ENCODE data around the gene PREX1.

PREX1 gene

GRCh38 chr20:48706116-48706656 lies 121.6 kb downstream of the PREX1 start:
- no peaks in the 10 kb centered on the region for H3K27me3 ChIP-seq (ENCODE audit: control insufficient read depth in 2 of 2, insufficient read depth in 2 of 2, low read length in 2 of 2)
- H3K27ac ChIP-seq (ENCODE audit: low read depth in 2 of 2, low read length in 2 of 2), result no peak overlapping the region
- H3K9ac ChIP-seq (ENCODE audit: low read depth in 1 of 2, low read length in 2 of 2), result no peak overlapping the region
- peaks cover 0 to 4% of the 10 kb centered on the region in 2 donors for H3K4me1 ChIP-seq (ENCODE audit: control insufficient read depth in 2 of 2, insufficient read depth in 2 of 2, low read length in 2 of 2)
- H3K36me3 ChIP-seq (ENCODE audit: control insufficient read depth in 2 of 2, insufficient read depth in 2 of 2, low read length in 2 of 2), result peaks cover 0 to 4% of the 10 kb centered on the region in 2 donors
- no peak overlapping the region for H3K4me3 ChIP-seq (ENCODE audit: low read length in 2 of 2)
- no peaks in the 10 kb centered on the region for H3K9me3 ChIP-seq (ENCODE audit: control insufficient read depth in 2 of 2, low read length in 2 of 2)

- no peak overlapping the region for H3K4me3 ChIP-seq (ENCODE audit: low read length in 2 of 2)
- H3K36me3 ChIP-seq (ENCODE audit: control insufficient read depth in 2 of 2, insufficient read depth in 2 of 2, low read length in 2 of 2), result peaks cover 2 to 4% of the 10 kb centered on the region in 2 donors
- H3K27me3 ChIP-seq (ENCODE audit: control insufficient read depth in 2 of 2, insufficient read depth in 2 of 2, low read length in 2 of 2), result no peaks in the 10 kb centered on the region
- H3K4me1 ChIP-seq (ENCODE audit: control insufficient read depth in 2 of 2, insufficient read depth in 2 of 2, low read length in 2 of 2), result peaks cover 0 to 4% of the 10 kb centered on the region in 2 donors
- H3K27ac ChIP-seq (ENCODE audit: low read depth in 2 of 2, low read length in 2 of 2), result no peak overlapping the region
- H3K9me3 ChIP-seq (ENCODE audit: control insufficient read depth in 2 of 2, low read length in 2 of 2), result no peaks in the 10 kb centered on the region
- no peak overlapping the region for H3K9ac ChIP-seq (ENCODE audit: low read depth in 1 of 2, low read length in 2 of 2)
These were observed 122.3 kb downstream of the PREX1 start for GRCh38 chr20:48705240-48706115.

GRCh38 chr20:48704761-48705160 lies 123.0 kb downstream of the PREX1 start:
- H3K27ac ChIP-seq (ENCODE audit: low read depth in 2 of 2, low read length in 2 of 2), result no peak overlapping the region
- H3K27me3 ChIP-seq (ENCODE audit: control insufficient read depth in 2 of 2, insufficient read depth in 2 of 2, low read length in 2 of 2), result no peaks in the 10 kb centered on the region
- H3K9ac ChIP-seq (ENCODE audit: low read depth in 1 of 2, low read length in 2 of 2), result no peak overlapping the region
- H3K4me1 ChIP-seq (ENCODE audit: control insufficient read depth in 2 of 2, insufficient read depth in 2 of 2, low read length in 2 of 2), result peaks cover 0 to under 1% of the 10 kb centered on the region in 2 donors
- H3K36me3 ChIP-seq (ENCODE audit: control insufficient read depth in 2 of 2, insufficient read depth in 2 of 2, low read length in 2 of 2), result peaks cover 2 to 4% of the 10 kb centered on the region in 2 donors
- no peak overlapping the region for H3K4me3 ChIP-seq (ENCODE audit: low read length in 2 of 2)
- H3K9me3 ChIP-seq (ENCODE audit: control insufficient read depth in 2 of 2, low read length in 2 of 2), result no peaks in the 10 kb centered on the region

- H3K27me3 ChIP-seq (ENCODE audit: control insufficient read depth in 2 of 2, insufficient read depth in 2 of 2, low read length in 2 of 2), result no peaks in the 10 kb centered on the region
- no peaks in the 10 kb centered on the region for H3K4me1 ChIP-seq (ENCODE audit: control insufficient read depth in 2 of 2, insufficient read depth in 2 of 2, low read length in 2 of 2)
- H3K9ac ChIP-seq (ENCODE audit: low read depth in 1 of 2, low read length in 2 of 2), result no peak overlapping the region
- H3K4me3 ChIP-seq (ENCODE audit: low read length in 2 of 2), result no peak overlapping the region
- no peak overlapping the region for H3K27ac ChIP-seq (ENCODE audit: low read depth in 2 of 2, low read length in 2 of 2)
- H3K36me3 ChIP-seq (ENCODE audit: control insufficient read depth in 2 of 2, insufficient read depth in 2 of 2, low read length in 2 of 2), result peaks cover 2 to 5% of the 10 kb centered on the region in 2 donors
- H3K9me3 ChIP-seq (ENCODE audit: control insufficient read depth in 2 of 2, low read length in 2 of 2), result no peaks in the 10 kb centered on the region
These were observed 124.1 kb downstream of the PREX1 start for GRCh38 chr20:48703511-48704219.

- Histone ChIP-seq H3K27me3 (ENCODE audit: control insufficient read depth in 2 of 2, insufficient read depth in 2 of 2, low read length in 2 of 2) (no peaks in the 10 kb centered on the region), H3K9ac (ENCODE audit: low read depth in 1 of 2, low read length in 2 of 2) (no peak overlapping the region), H3K4me3 (ENCODE audit: low read length in 2 of 2) (no peak overlapping the region), H3K9me3 (ENCODE audit: control insufficient read depth in 2 of 2, low read length in 2 of 2) (no peaks in the 10 kb centered on the region), H3K27ac (ENCODE audit: low read depth in 2 of 2, low read length in 2 of 2) (no peak overlapping the region), H3K4me1 (ENCODE audit: control insufficient read depth in 2 of 2, insufficient read depth in 2 of 2, low read length in 2 of 2) (peaks cover 0 to 4% of the 10 kb centered on the region in 2 donors), H3K36me3 (ENCODE audit: control insufficient read depth in 2 of 2, insufficient read depth in 2 of 2, low read length in 2 of 2) (peaks cover 2 to 8% of the 10 kb centered on the region in 2 donors)
These were observed 124.7 kb downstream of the PREX1 start for GRCh38 chr20:48703107-48703506.

- H3K27ac ChIP-seq (ENCODE audit: low read depth in 2 of 2, low read length in 2 of 2), result no peak overlapping the region
- peaks cover 4 to 6% of the 10 kb centered on the region in 2 donors for H3K4me1 ChIP-seq (ENCODE audit: control insufficient read depth in 2 of 2, insufficient read depth in 2 of 2, low read length in 2 of 2)
- H3K9ac ChIP-seq (ENCODE audit: low read depth in 1 of 2, low read length in 2 of 2), result no peak overlapping the region
- no peak overlapping the region for H3K4me3 ChIP-seq (ENCODE audit: low read length in 2 of 2)
- H3K9me3 ChIP-seq (ENCODE audit: control insufficient read depth in 2 of 2, low read length in 2 of 2), result no peaks in the 10 kb centered on the region
- no peaks in the 10 kb centered on the region for H3K27me3 ChIP-seq (ENCODE audit: control insufficient read depth in 2 of 2, insufficient read depth in 2 of 2, low read length in 2 of 2)
- peaks cover 2 to 8% of the 10 kb centered on the region in 2 donors for H3K36me3 ChIP-seq (ENCODE audit: control insufficient read depth in 2 of 2, insufficient read depth in 2 of 2, low read length in 2 of 2)
These were observed 125.3 kb downstream of the PREX1 start for GRCh38 chr20:48702455-48702913.

GRCh38 chr20:48701702-48702101 lies 126.1 kb downstream of the PREX1 start:
- peaks cover 4 to 6% of the 10 kb centered on the region in 2 donors for H3K4me1 ChIP-seq (ENCODE audit: control insufficient read depth in 2 of 2, insufficient read depth in 2 of 2, low read length in 2 of 2)

GRCh38 chr20:48698507-48699267 lies 129.1 kb downstream of the PREX1 start:
- H3K9me3 ChIP-seq (ENCODE audit: control insufficient read depth in 2 of 2, low read length in 2 of 2), result no peaks in the 10 kb centered on the region
- H3K36me3 ChIP-seq (ENCODE audit: control insufficient read depth in 2 of 2, insufficient read depth in 2 of 2, low read length in 2 of 2), result peaks cover 2 to 11% of the 10 kb centered on the region in 2 donors
- peaks cover 4 to 6% of the 10 kb centered on the region in 2 donors for H3K4me1 ChIP-seq (ENCODE audit: control insufficient read depth in 2 of 2, insufficient read depth in 2 of 2, low read length in 2 of 2)
- H3K27me3 ChIP-seq (ENCODE audit: control insufficient read depth in 2 of 2, insufficient read depth in 2 of 2, low read length in 2 of 2), result no peaks in the 10 kb centered on the region
- no peak overlapping the region for H3K9ac ChIP-seq (ENCODE audit: low read depth in 1 of 2, low read length in 2 of 2)
- H3K4me3 ChIP-seq (ENCODE audit: low read length in 2 of 2), result no peak overlapping the region
- H3K27ac ChIP-seq (ENCODE audit: low read depth in 2 of 2, low read length in 2 of 2), result no peak overlapping the region

More at GRCh38 chr20:48701702-48702101, 126.1 kb downstream of the PREX1 start:
- Histone ChIP-seq H3K9me3 (ENCODE audit: control insufficient read depth in 2 of 2, low read length in 2 of 2) (no peaks in the 10 kb centered on the region), H3K27ac (ENCODE audit: low read depth in 2 of 2, low read length in 2 of 2) (no peak overlapping the region), H3K27me3 (ENCODE audit: control insufficient read depth in 2 of 2, insufficient read depth in 2 of 2, low read length in 2 of 2) (no peaks in the 10 kb centered on the region), H3K36me3 (ENCODE audit: control insufficient read depth in 2 of 2, insufficient read depth in 2 of 2, low read length in 2 of 2) (peaks cover 2 to 8% of the 10 kb centered on the region in 2 donors), H3K9ac (ENCODE audit: low read depth in 1 of 2, low read length in 2 of 2) (no peak overlapping the region), H3K4me3 (ENCODE audit: low read length in 2 of 2) (no peak overlapping the region)

- no peak overlapping the region for H3K27ac ChIP-seq (ENCODE audit: low read depth in 2 of 2, low read length in 2 of 2)
- no peaks in the 10 kb centered on the region for H3K27me3 ChIP-seq (ENCODE audit: control insufficient read depth in 2 of 2, insufficient read depth in 2 of 2, low read length in 2 of 2)
- no peak overlapping the region for H3K9ac ChIP-seq (ENCODE audit: low read depth in 1 of 2, low read length in 2 of 2)
- peaks cover 4 to 6% of the 10 kb centered on the region in 2 donors for H3K4me1 ChIP-seq (ENCODE audit: control insufficient read depth in 2 of 2, insufficient read depth in 2 of 2, low read length in 2 of 2)
- H3K36me3 ChIP-seq (ENCODE audit: control insufficient read depth in 2 of 2, insufficient read depth in 2 of 2, low read length in 2 of 2), result peaks cover 2 to 10% of the 10 kb centered on the region in 2 donors
- no peak overlapping the region for H3K4me3 ChIP-seq (ENCODE audit: low read length in 2 of 2)
- no peaks in the 10 kb centered on the region for H3K9me3 ChIP-seq (ENCODE audit: control insufficient read depth in 2 of 2, low read length in 2 of 2)
These were observed 129.8 kb downstream of the PREX1 start for GRCh38 chr20:48697845-48698491.

All from mucosa of rectum (tissue), 2 donors.